HepG2 (cell line): ENCODE data around the gene SLC27A1. TPM values are rescaled to one million over a fixed set of nuclear protein-coding genes. Genes with fewer than 3 reads are reported as not detected.

Source experiments
- AGO1 ChIP-seq: fragments of 200-400 bp; formaldehyde crosslinking; IDR thresholded peaks from 2 replicates; pipeline ENCODE4 v1.6.1; 2017; ENCODE audit warnings: mild to moderate bottlenecking, low read depth, low read length, moderate library complexity; ENCODE audit not compliant: poor library complexity, severe bottlenecking
- ATF7-NPFF ChIP-seq: sonication (generic); formaldehyde crosslinking; IDR thresholded peaks from 2 replicates; pipeline ENCODE4 v1.8.1; 2023; ENCODE audit warnings: mild to moderate bottlenecking, low read depth, missing genetic modification reagents, moderate library complexity
- BHLHE40 ChIP-seq: IDR thresholded peaks from 2 replicates; pipeline ENCODE4 v1.6.1; 2011; ENCODE audit warnings: low read length, improper control_type of control experiment
- CBX5 ChIP-seq: sonication (generic); formaldehyde crosslinking; IDR thresholded peaks from 2 replicates; pipeline ENCODE4 v1.4.0; 2020; ENCODE audit warnings: missing genetic modification reagents, borderline replicate concordance
- DNMT3B ChIP-seq: conservative IDR thresholded peaks from 2 replicates; pipeline ENCODE4 v1.6.1; 2016; ENCODE audit warnings: missing biosample characterization, control low read depth
- EED ChIP-seq: sonication (generic); formaldehyde crosslinking; IDR thresholded peaks from 2 replicates; pipeline ENCODE4 v1.5.0; 2020; ENCODE audit warnings: mild to moderate bottlenecking, missing genetic modification reagents
- KMT2A ChIP-seq: sonication (generic); formaldehyde crosslinking; IDR thresholded peaks from 2 replicates; pipeline ENCODE4 v1.4.0; 2020; ENCODE audit warnings: missing genetic modification reagents
- MEF2D ChIP-seq: sonication (generic); formaldehyde crosslinking; IDR thresholded peaks from 2 replicates; pipeline ENCODE4 v1.5.1; 2020; ENCODE audit warnings: mild to moderate bottlenecking, missing genetic modification reagents
- ONECUT2 ChIP-seq: sonication (generic); formaldehyde crosslinking; IDR thresholded peaks from 2 replicates; pipeline ENCODE4 v1.4.0; 2020; ENCODE audit warnings: missing genetic modification reagents
- POGZ ChIP-seq: sonication (generic); formaldehyde crosslinking; IDR thresholded peaks from 2 replicates; pipeline ENCODE4 v1.4.0; 2020; ENCODE audit warnings: mild to moderate bottlenecking, missing genetic modification reagents
- RXRB ChIP-seq: IDR thresholded peaks from 2 replicates; pipeline ENCODE4 v1.6.1; 2016; ENCODE audit warnings: borderline replicate concordance, missing genetic modification reagents, missing compliant biosample characterization
- SMAD9 ChIP-seq: sonication (generic); formaldehyde crosslinking; IDR thresholded peaks from 2 replicates; pipeline ENCODE4 v1.5.1; 2020; ENCODE audit warnings: mild to moderate bottlenecking, missing genetic modification reagents
- SOX6 ChIP-seq, 2 experiments: fragments of 450-650 bp in 1 of 2; sonication (generic) in 1 of 2; formaldehyde crosslinking in 1 of 2; IDR thresholded peaks; 2 replicates each; pipeline versions ENCODE4 v1.4.0 to v1.6.1; 2017 to 2020; ENCODE audit warnings: antibody characterized with exemption in 1 of 2, mild to moderate bottlenecking in 1 of 2, missing genetic modification reagents in 1 of 2
- ZNF407 ChIP-seq: sonication (generic); formaldehyde crosslinking; IDR thresholded peaks from one replicate; pipeline ENCODE4 v1.5.1; 2020; ENCODE audit warnings: mild to moderate bottlenecking, missing genetic modification reagents; ENCODE audit errors: not compliant biosample characterization
- ZNF577 ChIP-seq: sonication (generic); formaldehyde crosslinking; IDR thresholded peaks from 2 replicates; pipeline ENCODE4 v1.4.0; 2020; ENCODE audit warnings: mild to moderate bottlenecking, low read depth, missing genetic modification reagents, borderline replicate concordance
- ZNF614 ChIP-seq: IDR thresholded peaks from 2 replicates; pipeline ENCODE4 v1.6.1; 2018; ENCODE audit warnings: missing biosample characterization, missing genetic modification reagents, inconsistent platforms, borderline replicate concordance
- polyA plus RNA-seq, 8 experiments: library from polyadenylated mRNA; depleted of rRNA in 3 of 8; stranded (reverse) in 7 of 8; unstranded in 1 of 8; fragments of >200 nt; fragmentation: Illumina TruSeq in 4 of 8; extraction: Trizol in 4 of 8; gene quantifications; 2 replicates each; pipeline versions ENCODE4 v1.2.1 to v1.2.3, GENCODE V29; 2011 to 2016; ENCODE audit warnings: low read depth in 4 of 8, missing spikeins in 1 of 8, mixed read lengths in 1 of 8; ENCODE audit not compliant: insufficient read depth in 1 of 8
- total RNA-seq, 5 experiments: library from RNA; depleted of rRNA; stranded (reverse); fragments of >200 nt; fragmentation: Illumina TruSeq; extraction: Trizol; gene quantifications; 2 replicates each; pipeline ENCODE4 v1.2.3, GENCODE V29; 2016; ENCODE audit warnings: low read depth in 1 of 5
- TF ChIP-seq, protein P1 (sequence below): IDR thresholded peaks from 2 replicates; pipeline ENCODE4 v1.6.1; 2016; ENCODE audit warnings: mild to moderate bottlenecking
- TF ChIP-seq, protein P2 (sequence below): sonication (generic); formaldehyde crosslinking; IDR thresholded peaks from 2 replicates; pipeline ENCODE4 v1.5.1; 2020; ENCODE audit warnings: mild to moderate bottlenecking, missing genetic modification reagents, borderline replicate concordance

The SLC27A1 gene
- total and polyA plus RNA-seq, 2 of the 13 experiments (the other 11 are each of a cell fraction or from before 2014, with no cell fraction given): 4.1 to 8.8 TPM

DNA sequence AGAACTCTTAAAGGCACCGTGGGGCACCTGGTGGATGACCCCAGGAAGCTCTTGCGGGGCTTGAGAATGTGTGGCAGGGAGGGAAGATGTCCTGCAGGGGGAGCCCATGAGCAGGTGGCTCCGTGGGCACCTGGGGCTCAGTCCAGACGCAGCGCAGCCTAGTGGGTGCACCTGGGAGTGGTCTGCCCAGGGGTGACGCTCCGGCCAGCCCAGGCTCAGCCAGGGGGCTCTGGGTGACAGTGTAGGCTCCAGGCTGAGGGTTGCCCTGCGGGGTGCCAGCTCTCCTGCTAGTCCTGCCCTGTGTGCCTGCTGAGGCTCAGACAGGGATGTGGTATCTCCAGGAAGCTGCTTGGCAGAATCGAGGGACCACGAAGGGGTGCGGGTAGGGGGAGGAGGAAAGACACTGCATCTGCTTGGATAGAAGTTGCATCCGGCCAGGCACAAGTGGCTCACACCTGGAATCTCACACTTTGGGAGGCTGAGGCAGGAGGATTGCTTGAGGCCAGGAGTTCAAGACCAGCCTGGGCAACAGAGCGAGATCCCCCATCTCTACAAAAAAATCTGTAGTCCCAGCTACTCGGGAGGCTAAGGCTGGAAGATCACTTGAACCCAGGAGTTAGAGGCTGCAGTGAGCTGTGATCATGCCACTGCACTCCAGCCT is 26.1 kb downstream of the SLC27A1 start (continued):
- TF ChIP-seq AGO1 (peak; percentile 61), MEF2D (CRISPR knock-in tag) (no peak), SMAD9 (CRISPR knock-in tag) (no peak), BHLHE40 (peak; percentile 30; the same call in 1 of the 2 replicates), ZNF614 (CRISPR knock-in tag) (0 out of 2 replicates have a peak, but pooled peaks have one; percentile 18), CBX5 (peak; percentile 26; the same call in 1 of the 2 replicates), POGZ (CRISPR knock-in tag) (peak; percentile 32; the same call in 1 of the 2 replicates), EED (CRISPR knock-in tag) (no peak), SOX6 (IDR thresholded peaks at IDR 0.05) (no peak), SOX6 (CRISPR knock-in tag; IDR thresholded peaks at IDR 0.05) (peak; percentile 46; the same call in 1 of the 2 replicates), ZNF577 (CRISPR knock-in tag) (no peak), ZNF407 (no peak), ONECUT2 (no peak), KMT2A (CRISPR knock-in tag) (no peak), DNMT3B (CRISPR knock-in tag) (no peak), ATF7-NPFF (no peak), RXRB (CRISPR knock-in tag) (0 out of 2 replicates have a peak, but pooled peaks have one; percentile 23)
- TF ChIP-seq, protein P1, sequence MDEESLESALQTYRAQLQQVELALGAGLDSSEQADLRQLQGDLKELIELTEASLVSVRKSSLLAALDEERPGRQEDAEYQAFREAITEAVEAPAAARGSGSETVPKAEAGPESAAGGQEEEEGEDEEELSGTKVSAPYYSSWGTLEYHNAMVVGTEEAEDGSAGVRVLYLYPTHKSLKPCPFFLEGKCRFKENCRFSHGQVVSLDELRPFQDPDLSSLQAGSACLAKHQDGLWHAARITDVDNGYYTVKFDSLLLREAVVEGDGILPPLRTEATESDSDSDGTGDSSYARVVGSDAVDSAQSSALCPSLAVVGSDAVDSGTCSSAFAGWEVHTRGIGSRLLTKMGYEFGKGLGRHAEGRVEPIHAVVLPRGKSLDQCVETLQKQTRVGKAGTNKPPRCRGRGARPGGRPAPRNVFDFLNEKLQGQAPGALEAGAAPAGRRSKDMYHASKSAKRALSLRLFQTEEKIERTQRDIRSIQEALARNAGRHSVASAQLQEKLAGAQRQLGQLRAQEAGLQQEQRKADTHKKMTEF (CRISPR knock-in tag): 0 out of 2 replicates have a peak, but pooled peaks have one; percentile 25
- TF ChIP-seq, protein P2, sequence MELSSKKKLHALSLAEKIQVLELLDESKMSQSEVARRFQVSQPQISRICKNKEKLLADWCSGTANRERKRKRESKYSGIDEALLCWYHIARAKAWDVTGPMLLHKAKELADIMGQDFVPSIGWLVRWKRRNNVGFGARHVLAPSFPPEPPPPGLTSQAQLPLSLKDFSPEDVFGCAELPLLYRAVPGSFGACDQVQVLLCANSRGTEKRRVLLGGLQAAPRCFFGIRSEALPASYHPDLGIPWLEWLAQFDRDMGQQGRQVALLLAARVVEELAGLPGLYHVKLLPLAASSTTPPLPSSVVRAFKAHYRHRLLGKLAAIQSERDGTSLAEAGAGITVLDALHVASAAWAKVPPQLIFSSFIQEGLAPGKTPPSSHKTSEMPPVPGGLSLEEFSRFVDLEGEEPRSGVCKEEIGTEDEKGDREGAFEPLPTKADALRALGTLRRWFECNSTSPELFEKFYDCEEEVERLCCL: no peak
